Measurements from ENCODE around the gene DIO2. TPM values are rescaled to one million over a fixed set of nuclear protein-coding genes. Genes with fewer than 3 reads are reported as not detected.

The DIO2 gene
- total and polyA plus RNA-seq, 12 donors = 0.20 to 18.8 (median 5.8) TPM

DNA sequence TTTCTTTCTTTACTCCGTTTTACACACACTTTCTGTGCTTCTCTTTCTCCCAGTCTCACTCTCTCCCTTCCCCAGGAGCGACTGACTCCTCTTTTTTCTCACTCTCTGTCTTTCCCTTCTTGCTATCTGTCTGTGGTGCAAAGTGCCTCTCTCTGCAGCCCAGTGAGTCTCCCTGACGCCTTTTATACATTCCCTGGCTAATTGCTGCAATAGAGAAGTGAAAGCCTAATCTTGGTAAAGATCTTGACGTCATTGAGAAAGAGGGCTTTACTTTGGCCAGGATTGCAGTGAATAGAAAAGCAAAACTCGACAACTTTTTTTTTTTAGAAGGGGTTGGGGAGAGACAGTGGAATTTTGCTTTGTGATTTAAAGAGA, 706 bp upstream of the DIO2 start:
- 2 to 3% methylated on average over 5 of the region's 5 CpGs for WGBS, 2 donors
- intact Hi-C loops (cut with DNase I) = loop anchor here in 1 of 10 donors (10.0 kb wide), 1 partner anchor 93 kb away; no protein-coding TSS in a partner anchor
- TF ChIP-seq, protein P1, sequence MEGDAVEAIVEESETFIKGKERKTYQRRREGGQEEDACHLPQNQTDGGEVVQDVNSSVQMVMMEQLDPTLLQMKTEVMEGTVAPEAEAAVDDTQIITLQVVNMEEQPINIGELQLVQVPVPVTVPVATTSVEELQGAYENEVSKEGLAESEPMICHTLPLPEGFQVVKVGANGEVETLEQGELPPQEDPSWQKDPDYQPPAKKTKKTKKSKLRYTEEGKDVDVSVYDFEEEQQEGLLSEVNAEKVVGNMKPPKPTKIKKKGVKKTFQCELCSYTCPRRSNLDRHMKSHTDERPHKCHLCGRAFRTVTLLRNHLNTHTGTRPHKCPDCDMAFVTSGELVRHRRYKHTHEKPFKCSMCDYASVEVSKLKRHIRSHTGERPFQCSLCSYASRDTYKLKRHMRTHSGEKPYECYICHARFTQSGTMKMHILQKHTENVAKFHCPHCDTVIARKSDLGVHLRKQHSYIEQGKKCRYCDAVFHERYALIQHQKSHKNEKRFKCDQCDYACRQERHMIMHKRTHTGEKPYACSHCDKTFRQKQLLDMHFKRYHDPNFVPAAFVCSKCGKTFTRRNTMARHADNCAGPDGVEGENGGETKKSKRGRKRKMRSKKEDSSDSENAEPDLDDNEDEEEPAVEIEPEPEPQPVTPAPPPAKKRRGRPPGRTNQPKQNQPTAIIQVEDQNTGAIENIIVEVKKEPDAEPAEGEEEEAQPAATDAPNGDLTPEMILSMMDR (IDR thresholded peaks at IDR 0.05) = no peak
- Histone ChIP-seq H3K9me3 (no peaks in the 10 kb centered on the region), H3K4me1 (peaks cover 0 to 14% (median 0%) of the 10 kb centered on the region in 9 donors), H3K27me3 (no peaks in the 10 kb centered on the region), H3K36me3 (no peaks in the 10 kb centered on the region), H3K4me3 (peak overlapping the region in 7 of 10 donors; percentile 26 to 54 (median 45)), H3K27ac (peak overlapping the region in 6 of 10 donors; percentile 14 to 78 (median 70))
- peak in 2 of 8 donors; percentile 20 to 21 for ATAC-seq
- DNase-seq = peak in 1 of 2 donors; percentile 10

DNA sequence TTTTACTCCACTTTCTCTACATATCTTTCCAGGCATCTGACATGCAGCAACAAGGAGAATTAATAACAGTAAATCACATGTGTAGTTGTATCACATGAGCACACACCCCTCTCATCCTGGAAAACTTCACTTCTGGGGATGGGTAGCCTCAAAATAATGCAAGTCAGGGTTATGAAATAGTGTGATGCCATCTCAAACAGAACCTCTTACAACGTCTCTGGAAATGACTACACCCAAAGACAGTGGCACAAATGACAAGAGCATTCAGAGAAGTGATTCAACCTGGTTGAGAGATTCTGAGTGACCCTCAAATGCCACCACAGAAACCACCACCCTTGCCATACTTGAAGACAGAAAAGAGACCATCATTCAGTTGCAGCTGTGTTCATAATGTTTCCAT, 2.8 kb downstream of the DIO2 start:
- Histone ChIP-seq H3K9me3 (no peaks in the 10 kb centered on the region), H3K4me1 (peaks cover 0 to 6% (median 0%) of the 10 kb centered on the region in 9 donors), H3K27me3 (no peaks in the 10 kb centered on the region), H3K27ac (peak overlapping the region in 2 of 10 donors; percentile 17 to 73), H3K4me3 (peak overlapping the region in 4 of 10 donors; percentile 45 to 54 (median 51)), H3K36me3 (no peaks in the 10 kb centered on the region)
- WGBS, 2 donors = 53 to 59% methylated on average over 1 of the region's 1 CpG
- no peak for ATAC-seq
- intact Hi-C loops (cut with DNase I) = no loop called here
- TF ChIP-seq, protein P1 (IDR thresholded peaks at IDR 0.05) = no peak
- DNase-seq = no peak

DNA sequence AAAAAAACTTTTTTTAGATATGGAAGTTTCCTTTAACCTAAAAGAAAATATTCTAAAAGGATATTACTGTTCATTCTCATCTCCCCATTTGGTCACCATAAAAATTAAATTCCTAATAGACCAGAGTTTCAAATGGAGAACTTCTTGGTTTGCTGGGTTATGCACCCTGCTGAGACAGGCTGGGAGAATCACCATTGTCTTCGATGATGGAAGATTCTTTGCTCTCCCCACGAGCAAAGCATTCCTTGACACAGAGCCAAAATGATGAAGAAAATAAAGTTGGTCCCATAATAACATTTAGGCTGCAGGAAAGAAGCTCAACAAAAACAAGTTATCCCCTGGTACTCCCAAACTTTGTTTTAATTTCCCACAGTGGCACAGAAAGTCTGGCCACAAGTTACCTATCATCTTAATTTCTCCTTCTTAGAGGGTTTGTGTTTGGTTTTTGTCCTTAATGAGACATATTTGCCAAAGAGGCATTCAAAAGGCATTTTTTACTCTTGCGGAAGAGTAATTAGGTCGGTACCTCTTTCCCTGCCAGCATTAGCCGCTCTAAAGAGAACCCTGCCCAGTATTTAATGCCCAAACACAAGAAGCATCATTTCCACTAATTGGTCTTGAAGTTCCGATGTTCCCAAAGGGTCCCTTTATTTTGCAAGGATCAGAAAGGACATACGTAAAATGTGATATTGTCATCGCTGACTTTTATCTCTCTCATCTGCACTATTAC, 4.8 kb downstream of the DIO2 start:
- Histone ChIP-seq H3K27ac (no peak overlapping the region), H3K4me3 (no peak overlapping the region), H3K36me3 (peaks cover 0 to 3% (median 0%) of the 10 kb centered on the region in 9 donors), H3K27me3 (no peaks in the 10 kb centered on the region), H3K9me3 (no peaks in the 10 kb centered on the region), H3K4me1 (no peaks in the 10 kb centered on the region)
- 73 to 75% methylated on average over 8 of the region's 8 CpGs for WGBS, 2 donors
- intact Hi-C loops (cut with DNase I) = no loop called here
- TF ChIP-seq, protein P1 (IDR thresholded peaks at IDR 0.05) = no peak
- ATAC-seq (no peak), DNase-seq (no peak)

DNA sequence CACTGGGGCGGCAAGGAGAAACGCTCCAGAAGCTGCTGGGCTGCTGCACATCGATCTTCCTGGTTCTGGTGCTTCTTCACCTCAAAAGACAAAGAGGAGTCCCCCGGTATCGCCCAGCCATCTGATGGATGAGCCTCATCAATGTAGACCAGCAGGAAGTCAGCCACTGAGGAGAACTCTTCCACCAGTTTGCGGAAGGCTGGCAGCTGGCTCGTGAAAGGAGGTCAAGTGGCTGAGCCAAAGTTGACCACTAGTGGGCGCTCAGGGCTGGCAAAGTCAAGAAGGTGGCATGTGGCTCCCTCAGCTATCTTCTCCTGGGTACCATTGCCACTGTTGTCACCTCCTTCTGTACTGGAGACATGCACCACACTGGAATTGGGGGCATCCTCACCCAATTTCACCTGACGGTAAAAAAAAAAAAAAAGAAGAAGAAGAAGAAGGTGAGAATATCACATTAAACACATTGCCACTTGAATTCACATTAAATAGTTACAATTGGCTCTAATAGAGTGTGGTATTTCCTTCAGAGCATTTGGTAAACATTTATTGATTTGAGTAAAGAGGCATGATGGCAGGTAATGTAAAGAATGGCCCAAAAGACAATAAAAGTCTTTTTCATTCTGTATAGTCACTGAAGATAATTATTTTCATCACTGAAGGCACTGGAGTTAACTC, 8.3 kb downstream of the DIO2 start:
- ATAC-seq = no peak
- H3K36me3 ChIP-seq = peaks cover 0 to 3% (median 0%) of the 10 kb centered on the region in 9 donors
- H3K27ac ChIP-seq = no peak overlapping the region
- 63 to 74% methylated on average over 9 of the region's 9 CpGs for WGBS, 2 donors
- intact Hi-C loops (cut with DNase I) = no loop called here
- TF ChIP-seq, protein P1 (IDR thresholded peaks at IDR 0.05) = peak in 2 of 9 donors; percentile 20 to 24
- H3K27me3 ChIP-seq = no peaks in the 10 kb centered on the region
- H3K4me1 ChIP-seq = no peaks in the 10 kb centered on the region
- H3K4me3 ChIP-seq = no peak overlapping the region
- no peaks in the 10 kb centered on the region for H3K9me3 ChIP-seq
- no peak for DNase-seq
